Transverse colon (tissue), 4 donors: ENCODE results near the gene CNRIP1.

ENCODE experiments used
- CTCF ChIP-seq, 5 experiments: fragments of 200-600 bp in 3 of 5; fragments of 450-650 bp in 2 of 5; sonication (generic) in 3 of 5; IDR thresholded peaks; 1 replicate in 2 of 5; 2 replicates in 3 of 5; pipeline ENCODE4 v1.5.1; 2016 to 2017; ENCODE audit warnings: antibody characterized with exemption in 5 of 5, inconsistent platforms in 3 of 5, mild to moderate bottlenecking in 2 of 5, moderate library complexity in 1 of 5
- EP300 ChIP-seq: sonication (generic); formaldehyde crosslinking; IDR thresholded peaks from one replicate; pipeline ENCODE4 v1.6.1; 2017; ENCODE audit warnings: antibody characterized with exemption, low read depth
- POLR2AphosphoS5 ChIP-seq, 3 donors: sonication (generic); formaldehyde crosslinking; IDR thresholded peaks; one replicate each; pipeline ENCODE4 v1.6.1; 2016; ENCODE audit warnings: antibody characterized with exemption in 3 of 3

GRCh38 chr2:68266655-68267054 is 53.1 kb downstream of the CNRIP1 start:
- TF ChIP-seq CTCF (IDR thresholded peaks at IDR 0.05), result no peak
- no peak for TF ChIP-seq POLR2AphosphoS5 (IDR thresholded peaks at IDR 0.05)
- no peak for TF ChIP-seq EP300
